Activated CD4-positive, CD25-positive, alpha-beta regulatory T cell (primary cell): Measurements from ENCODE around the gene MPZL1.

Source experiments
- DNase-seq, 4 experiments: peaks; one replicate each; lab custom pipeline; 2025; lab: John Stamatoyannopoulos, UW

Gene MPZL1

DNA sequence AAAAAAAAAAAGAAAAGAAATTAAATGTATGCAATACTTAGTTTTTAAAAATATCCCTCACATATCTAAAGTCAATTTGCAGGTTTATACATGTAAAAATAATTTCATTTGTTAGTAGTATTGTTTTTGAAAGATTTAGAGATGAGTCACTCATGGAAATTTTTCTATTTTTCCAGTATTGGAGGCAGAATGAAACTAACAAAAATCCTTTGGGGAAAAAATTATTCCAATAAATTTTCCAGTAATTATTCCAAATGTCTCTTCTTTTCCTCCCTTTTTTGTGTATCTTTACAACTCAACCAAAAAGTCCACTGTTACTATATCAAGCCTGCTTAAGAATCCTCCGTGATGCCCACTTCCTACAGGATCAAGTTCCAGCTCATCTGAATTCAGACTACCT, 29.9 kb downstream of the MPZL1 start:
- DNase-seq: no peak

DNA sequence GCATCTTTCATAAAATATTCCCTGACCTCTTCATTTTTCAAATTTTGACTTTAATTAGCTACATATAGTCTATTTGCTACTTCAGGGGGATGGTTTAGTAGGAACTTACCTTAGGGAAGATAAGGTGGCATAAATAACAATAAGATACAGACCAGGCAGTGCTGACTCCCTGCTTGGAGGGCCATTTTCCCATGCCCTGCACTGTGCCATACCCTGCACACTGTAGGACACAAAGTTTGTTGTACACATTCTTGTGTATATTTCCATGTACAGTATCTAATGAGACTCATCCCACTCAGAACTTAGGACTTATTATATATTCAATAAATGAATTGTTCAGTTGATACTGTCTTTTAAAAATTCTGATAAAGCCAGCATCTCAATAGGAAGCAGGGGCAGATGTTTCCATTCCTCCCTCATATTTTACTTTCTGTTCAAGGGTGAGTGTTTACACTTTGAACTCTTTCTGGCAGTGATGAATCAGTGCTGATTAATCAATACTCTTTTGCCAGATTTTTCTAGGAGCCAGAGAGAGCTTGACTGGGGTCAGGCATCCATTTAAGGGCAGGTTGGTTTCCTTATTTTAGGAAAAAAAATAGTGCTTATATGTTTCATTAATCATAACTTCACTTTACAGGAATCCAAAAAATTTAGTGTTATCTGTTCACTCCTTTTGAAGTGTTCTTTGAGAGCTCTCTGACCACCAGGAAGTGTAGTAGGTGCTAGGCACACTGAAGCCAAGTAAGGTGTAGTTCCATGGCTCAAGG, 30.6 kb downstream of the MPZL1 start:
- no peak for DNase-seq

DNA sequence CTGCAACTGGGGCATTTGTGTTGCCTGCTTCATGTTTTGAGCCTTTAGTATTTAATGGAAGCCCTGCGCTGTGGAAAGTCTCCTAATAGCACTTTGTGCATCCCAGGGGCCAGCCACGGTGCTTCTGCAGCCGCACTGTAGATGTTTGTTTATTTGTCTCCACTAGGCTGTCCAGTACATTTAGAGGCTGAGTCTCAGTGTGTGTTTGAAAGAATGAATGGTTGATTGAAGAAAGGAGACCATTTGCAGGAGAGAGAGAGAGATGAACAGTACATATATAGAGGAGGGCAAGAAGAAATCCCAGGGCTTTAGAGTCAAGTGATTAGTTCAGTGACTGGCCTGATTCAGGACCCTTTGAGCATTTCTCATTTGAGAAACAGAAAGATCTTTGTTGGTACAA, 33.9 kb downstream of the MPZL1 start:
- DNase-seq: no peak

DNA sequence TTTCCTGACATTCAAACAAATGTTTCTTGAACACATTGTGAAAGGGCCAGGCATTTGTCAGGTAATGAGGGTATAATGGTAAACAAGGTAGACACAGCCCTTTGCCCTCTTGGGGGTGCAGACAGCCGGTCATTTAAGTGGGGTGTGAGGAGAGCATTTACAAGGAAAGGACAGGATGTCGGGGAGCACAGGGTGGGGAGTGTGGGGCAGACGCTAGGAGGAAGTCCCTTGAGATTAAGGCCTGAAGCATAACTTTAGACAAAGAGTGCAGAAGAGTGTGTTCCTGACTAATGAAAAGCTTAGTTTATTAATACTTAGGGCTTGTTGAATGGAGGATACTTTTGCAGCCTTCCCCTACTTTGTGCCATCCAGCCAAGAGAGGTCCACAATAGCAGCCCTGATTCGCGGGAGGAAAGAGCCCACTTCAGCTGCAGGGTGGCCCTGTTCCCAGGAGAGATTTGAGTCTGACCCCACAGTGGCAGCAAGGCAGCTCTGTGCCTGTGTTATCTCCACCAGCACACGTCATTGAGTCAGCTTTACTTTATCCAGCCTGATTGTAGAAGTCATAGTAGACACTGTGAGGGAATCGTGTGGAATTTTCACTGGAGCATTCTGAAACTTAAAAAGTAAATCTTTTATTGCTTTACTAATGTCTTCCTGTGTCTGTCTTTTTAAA, 35.1 kb downstream of the MPZL1 start:
- DNase-seq: no peak

DNA sequence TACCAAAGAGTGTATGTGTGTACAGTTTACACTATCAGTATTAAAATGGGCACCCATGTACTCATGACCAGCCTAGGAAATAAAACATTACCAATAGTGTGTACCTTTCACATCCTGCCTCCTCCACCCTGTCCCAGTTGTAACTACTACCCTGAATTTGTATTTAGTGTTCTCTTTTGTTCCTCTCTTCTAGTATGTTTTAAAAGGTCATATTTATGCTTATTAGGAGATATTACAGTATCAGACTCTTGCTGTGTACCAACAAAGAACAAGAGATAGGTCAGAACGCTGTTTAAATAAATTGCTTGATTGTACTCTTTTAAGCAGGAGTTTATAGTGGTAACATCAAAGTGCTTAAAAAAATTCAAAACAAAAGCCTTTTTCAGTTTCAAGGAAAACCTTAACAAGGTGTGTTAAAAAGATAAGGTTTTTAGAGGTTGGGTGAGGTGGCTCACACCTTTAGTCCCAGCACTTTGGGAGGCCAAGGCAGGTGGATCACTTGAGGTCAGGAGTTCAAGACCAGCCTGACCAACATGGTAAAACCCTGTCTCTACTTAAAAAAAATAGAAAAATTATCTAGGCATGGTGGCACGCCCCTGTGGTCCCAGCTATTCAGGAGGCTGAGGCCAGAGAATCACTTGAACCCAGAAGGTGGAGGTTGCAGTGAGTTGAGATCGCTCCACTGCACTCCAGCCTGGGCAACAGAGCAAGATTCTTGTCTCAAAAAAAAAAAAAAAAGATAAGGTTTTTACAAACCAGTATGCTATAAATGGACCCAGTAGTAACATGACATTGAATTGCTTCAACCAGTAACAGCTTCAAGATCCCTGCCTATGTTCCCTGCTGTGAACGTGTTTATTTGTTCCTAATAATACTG, 35.9 kb downstream of the MPZL1 start:
- no peak for DNase-seq

DNA sequence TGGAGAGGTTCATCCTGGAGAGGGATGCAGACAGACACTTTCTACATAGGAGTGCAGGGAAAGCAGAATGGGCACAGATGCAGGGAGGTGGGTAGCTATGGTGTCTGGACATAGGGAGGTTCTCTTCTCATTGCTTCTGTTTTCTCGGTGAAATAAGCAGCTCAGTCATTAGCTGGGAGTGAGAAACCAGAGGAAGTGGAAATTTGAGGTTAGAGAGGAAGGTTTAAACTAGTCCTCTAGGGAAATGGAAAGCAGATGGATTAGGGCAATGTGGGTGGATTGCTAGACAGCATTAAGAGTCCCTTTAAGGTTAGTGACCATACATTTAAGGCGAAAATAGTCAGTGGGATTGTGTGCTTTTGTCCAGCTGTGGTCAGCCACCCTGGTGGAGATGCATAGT, 39.6 kb downstream of the MPZL1 start:
- DNase-seq: no peak

DNA sequence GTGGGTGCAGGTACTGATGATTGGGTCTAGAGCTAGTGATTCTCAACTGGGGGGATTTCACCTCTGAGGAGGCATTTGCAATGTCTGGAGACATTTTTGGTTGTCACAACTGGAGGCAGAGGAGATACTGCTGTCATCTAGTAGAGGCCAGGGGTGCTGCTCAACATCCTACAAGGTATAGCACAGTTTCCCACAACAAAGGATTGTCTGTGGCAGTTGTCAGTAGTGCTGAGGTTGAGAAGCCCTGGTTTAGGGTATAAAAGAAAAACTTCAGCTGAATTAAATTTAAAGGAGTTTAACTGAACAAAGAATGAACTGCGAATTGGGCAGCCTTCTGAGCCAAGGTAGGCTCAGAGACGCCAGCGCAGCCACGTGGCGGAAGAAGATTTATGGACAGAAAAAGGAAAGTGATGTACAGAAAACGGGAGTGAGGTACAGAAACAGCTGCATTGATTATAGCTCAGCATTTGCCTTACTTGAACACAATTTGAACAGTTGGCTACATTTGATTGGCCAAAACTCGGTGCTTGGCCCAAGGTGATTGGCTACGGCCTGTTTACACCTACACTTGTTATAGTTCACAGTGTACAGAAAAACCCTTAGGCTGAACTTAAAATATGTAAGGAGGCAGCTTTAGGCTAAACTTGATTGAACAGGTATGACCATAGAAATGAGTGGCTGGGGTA, 40.4 kb downstream of the MPZL1 start:
- no peak for DNase-seq

DNA sequence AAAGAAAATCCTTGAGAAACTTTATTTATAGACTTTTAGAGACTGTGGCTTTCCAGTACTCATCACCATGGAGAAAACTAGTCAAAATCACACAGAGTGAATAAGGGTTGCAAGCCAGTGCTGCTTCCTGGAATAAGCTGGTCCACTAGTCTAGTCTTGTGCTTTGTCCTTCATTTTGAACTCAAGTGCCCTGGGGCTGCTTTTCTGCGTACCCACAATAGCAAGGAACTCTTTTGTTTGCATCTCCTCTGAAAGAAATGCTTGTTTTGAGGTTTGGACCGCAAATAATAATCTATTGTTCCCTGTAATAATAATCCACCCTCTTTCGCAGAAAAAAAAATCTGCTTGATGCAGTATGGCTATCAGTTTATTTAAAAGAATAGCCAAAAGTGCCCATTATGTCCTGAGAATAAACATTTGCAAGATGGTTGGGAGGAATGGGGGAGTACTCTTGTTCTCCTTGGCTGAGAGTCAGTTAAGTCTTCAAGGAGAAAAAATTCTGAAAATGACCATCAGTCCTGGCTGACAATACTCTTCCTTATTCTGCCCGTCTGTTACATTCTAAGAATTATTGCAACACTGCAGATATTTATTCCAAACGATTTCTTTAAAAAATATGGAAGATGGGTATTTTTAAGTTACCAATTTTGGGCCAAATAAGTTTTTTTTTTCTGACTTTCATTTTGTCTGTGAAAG, 41.9 kb downstream of the MPZL1 start:
- no peak for DNase-seq

DNA sequence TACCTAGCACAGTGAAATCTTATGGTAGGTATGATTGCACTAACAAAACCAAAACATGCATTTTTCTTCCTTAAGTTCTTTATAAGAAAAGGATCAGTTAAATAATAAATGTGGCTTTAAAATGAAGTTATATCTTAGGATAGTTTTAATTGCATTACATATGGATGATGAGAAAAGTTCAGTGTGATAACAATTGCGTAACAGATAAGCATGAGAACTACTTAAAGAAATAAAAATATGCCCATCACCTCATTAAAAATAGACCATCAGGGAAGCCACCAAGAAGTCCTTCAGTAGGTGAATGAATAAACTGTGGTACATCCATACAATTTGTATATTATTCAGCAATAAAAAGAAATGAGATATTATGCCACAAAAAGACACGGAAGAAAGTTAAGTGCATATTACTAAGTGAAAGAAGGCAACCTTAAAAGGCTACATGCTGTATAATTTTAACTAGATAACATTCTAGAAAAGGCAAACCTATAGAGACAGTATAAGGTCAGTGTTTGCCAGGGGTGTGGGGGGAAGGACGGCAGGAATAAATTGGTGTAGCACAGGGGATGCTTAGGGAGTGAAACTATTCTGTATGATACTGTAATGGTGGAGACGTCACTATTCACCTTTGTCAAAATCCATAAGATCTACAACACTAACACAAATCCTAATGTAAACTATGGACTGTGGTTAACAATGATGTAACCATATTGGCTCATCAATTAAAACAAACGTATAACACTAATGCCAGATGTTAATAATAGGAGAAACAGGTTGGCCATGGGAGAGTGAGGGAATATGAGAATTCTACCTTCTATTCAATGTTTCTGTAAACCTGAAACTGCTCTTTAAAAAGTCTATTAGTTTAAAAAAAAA, 42.9 kb downstream of the MPZL1 start:
- no peak for DNase-seq

DNA sequence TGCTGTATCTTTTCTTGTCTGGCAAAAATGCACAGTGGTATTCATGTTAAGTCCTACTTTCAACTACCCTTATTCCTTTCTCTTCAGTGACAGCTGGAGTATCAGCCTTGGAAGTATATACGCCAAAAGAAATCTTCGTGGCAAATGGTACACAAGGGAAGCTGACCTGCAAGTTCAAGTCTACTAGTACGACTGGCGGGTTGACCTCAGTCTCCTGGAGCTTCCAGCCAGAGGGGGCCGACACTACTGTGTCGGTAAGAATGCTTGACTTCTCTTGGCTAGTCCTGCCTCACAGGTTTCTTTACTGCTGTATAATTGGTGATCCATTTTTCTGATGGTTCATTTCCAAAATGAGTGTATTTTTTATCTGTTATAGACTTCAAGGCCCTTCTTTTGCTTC, 43.7 kb downstream of the MPZL1 start:
- no peak for DNase-seq

DNA sequence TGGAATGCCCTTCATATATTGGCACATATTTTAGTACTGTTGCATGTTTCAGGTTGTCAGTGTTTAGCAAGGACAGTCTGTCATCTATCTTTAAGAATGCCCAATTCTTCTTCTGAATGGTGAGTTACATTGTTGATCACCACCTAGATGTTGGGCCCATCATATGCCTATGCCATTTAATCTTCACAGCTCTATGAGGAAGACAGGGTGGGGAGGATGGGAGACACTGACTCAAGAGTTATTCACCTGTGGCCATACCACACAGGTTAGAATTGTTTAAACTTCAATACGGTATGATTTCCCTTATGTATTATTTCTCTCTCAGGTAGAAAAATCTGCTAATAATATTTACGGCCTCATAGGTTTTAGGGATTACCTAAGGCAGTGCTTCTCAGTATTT, 44.8 kb downstream of the MPZL1 start:
- DNase-seq: no peak

DNA sequence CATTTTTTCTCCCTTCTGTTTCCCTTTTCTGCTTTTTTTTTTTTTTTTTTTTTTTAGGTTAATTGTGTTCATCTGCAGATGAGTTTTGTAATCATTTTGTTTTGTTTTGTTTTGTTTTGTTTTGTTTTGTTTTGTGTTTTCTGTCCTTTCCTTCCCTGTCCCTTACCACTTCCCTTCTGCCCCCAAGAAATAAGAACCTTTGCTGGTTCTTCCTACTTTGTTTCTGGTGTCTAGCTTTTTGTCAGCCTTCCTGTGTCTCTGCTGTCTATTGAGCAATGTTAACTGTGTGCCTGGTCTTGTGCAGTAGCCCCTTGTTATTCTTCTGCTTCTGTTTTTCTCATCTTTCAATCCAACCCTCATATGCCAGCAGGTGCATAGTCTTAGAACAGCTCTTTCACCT, 46.0 kb downstream of the MPZL1 start:
- no peak for DNase-seq

DNA sequence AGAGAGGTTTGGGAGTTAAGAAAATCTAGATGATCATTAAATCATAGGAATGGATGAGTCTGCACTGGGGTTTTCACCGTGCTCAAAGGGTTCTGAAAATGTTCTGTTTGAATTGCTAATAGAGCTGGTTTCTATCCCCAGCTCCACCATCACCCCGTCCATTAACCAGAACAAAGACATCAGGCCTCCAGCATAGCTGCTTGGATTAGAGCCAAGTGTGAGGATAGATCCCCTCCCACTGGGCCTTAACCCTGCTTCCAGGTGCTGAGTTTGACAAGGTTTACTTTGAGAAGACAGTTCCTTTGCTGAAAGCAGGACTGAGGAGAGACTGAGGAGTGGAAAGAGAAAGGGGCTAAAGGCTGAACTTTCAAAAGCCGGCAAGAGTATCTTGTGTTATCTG, 48.3 kb downstream of the MPZL1 start:
- DNase-seq: no peak

DNA sequence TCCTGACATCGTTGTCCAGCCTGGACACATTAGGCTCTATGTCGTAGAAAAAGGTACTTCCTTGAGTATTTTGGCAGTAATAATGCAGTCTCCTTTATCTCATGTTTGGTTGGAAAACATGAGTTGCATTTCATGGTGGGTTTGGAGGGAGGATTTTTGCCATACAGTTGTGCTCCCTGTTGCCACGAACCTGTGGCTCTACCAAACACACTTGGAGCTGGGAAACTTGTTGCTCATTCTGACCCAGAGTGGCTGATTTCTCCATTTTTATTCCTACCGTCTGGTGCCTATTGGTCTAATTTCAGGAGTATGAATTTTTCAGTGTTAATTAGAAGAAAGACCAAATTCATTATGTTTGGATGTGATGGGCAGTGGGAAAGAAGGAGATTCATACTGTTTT, 50.7 kb downstream of the MPZL1 start:
- DNase-seq: no peak

DNA sequence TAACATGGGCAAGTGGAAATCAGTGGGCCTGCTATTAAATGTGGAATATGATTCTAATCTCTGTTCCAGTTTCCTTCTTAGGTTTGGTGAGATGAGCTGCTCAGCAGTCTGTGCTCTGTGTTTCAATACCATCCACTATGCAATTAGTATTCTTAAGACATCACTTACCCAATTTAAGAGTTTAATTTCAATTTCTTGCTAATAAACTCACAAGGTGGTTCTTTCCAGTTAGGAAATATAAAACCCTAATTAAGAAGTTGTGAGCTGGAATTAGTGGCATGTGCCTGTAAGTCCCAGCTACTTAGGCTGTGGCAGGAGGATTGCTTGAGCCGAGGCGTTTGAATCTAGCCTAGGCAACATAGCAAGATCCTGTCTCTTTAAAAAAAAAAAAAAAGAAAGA, 51.7 kb downstream of the MPZL1 start:
- DNase-seq: no peak

DNA sequence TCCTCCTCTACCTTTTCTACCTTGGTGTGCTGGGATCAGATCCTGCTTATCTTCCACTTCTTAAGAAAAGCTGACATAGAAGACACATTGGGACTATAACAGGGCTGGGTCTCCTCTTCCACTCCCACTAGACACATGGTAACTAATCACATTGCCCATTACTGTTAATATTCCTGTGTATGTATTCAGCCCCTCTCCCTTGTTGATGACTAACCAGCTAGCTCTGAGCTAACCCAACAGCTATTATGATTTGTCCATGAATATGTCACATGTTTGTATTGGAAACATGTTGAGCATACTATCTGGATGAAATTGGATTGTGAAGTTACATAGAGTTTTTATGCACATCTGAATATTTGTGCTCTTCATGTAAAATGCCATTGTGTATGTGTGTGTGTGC, 52.9 kb downstream of the MPZL1 start:
- DNase-seq: no peak

DNA sequence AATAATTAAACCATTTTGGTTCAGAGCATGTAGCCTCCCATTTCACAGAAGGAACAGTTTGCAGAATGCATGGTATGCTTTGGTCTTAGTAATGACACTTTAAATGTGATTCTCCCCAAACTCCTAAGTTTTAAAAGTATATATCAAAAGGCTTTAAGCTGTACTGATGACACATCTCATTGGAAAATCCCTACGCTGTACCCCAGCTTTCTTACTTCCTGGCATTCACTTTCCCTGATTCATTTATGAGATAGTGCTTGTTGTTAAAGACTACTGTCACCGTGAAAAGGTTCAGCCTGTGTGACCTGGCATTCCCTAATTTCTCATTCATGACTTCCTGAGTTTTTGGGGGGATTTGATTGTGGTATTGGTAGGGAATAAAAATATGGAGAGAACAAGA, 53.4 kb downstream of the MPZL1 start:
- no peak for DNase-seq

DNA sequence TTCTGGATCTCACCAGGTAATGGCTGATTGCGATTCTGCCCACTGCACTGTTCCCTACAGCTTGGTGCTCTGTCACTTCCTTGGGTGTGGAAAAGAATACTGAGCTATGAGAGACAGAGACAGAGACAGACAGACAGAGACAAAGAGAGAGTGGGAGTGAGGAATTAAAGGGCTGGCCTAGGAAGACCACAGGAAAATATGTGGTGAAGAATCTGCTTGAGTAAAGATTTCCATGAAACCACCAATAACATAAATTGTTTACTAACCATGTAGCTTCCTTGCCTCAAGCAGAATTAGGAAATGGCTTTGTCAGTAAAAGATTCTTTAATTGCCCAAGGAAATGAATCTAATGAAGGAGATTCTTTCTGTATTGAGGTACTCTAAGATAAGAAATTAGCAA, 54.4 kb downstream of the MPZL1 start:
- DNase-seq: no peak

DNA sequence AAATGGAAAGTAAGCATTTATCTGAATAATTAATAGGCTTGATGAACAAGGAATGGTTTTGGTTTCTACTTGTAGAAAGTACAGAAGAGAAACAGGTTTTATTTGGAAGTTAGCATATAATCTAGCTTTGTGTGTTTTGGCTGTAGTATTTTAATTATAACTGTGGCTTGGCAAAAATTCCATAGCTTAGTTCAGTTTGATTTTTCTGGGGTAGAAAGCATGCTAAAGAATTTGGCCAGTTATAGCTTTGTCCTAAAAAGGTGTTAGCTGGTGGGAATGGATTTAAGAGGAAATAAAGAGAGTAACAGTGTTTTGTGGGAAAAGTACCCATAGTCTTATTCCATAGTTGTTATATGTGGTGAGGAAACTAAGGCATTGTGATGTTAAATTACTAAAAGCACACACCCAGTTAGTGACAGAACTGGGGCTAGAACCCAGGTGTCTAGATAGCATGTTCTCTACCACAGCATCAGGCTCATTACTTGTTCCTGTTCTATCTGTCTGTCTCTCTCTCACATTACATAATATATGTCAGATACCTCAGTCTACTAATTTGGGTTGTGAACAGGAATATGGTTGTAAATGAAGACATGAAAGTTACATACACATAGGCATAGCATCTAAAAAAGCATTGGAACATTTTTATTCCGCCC, 55.0 kb downstream of the MPZL1 start:
- no peak for DNase-seq

DNA sequence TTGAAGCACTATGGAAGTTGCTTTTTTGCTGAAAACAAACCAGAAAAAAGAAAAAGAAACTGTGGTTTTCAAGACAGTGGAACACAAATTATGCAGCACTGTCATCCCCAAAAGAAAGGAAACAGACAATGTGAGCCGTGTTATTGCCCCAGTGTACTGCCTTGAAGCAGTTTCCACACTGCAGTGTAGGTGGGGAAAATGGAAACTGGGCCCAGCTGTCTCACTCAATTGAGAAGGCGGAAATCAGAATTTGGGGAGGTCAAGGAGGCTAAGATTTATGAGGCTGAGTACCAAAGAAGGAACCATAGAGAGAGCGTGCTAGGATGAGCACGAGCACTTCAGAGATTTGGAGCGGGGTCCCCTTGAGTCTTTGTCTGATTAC, 55.5 kb downstream of the MPZL1 start:
- DNase-seq: no peak
